ENCODE results near the gene LNP1. TPM values are rescaled to one million over a fixed set of nuclear protein-coding genes. Genes with fewer than 3 reads are reported as not detected.

Gene LNP1
- total and polyA plus RNA-seq, 2 experiments from 2014 or later, result 1.2 to 2.9 TPM

DNA sequence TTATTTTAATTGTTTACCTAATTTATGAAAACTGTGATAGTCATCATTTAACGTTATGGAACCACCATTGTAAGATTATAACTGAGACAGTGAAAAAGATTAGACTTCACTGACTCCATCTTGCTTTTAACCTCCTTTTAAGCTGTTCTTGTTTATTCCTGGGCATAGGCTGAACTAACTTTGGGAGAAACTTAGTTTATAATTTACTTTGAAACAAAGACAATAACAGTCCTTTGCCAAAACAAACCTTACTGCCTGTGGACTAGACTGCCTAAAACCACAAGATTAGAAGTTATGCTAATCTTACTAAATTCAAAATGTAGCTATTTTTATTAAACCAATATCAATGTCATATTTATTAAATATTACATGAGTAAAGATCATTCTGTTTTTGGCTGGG is 46.7 kb downstream of the LNP1 start:
- no peak for DNase-seq
- WGBS, 2 experiments (ENCODE audit: low coverage in 1 of 2, low lambda C conversion rate in 2 of 2, missing lambda C conversion rate in 2 of 2), result 96 to 97% methylated on average over 1 of the region's 1 CpG
- no peak for TF ChIP-seq EZH2 (IDR thresholded peaks at IDR 0.05; ENCODE audit: insufficient read depth, poor library complexity, severe bottlenecking)
- TF ChIP-seq EZH2phosphoT487 (IDR thresholded peaks at IDR 0.05; ENCODE audit: insufficient read depth, low read depth), result no peak
- H3K79me2 ChIP-seq (ENCODE audit: insufficient read depth), result no peaks in the 10 kb centered on the region
- H3K36me3 ChIP-seq (ENCODE audit: low read depth), result no peaks in the 10 kb centered on the region
- H3K27me3 ChIP-seq (replicated peaks; ENCODE audit: insufficient read depth), result no peaks in the 10 kb centered on the region
- in situ Hi-C loops (cut with MboI), result no loop called here
- no peaks in the 10 kb centered on the region for H3K9me2 ChIP-seq (ENCODE audit: insufficient read depth)
- no peak overlapping the region for H3K4me2 ChIP-seq (ENCODE audit: unreplicated experiment)
- no peak overlapping the region for H2AFZ ChIP-seq
- no peaks in the 10 kb centered on the region for H3K4me1 ChIP-seq (ENCODE audit: insufficient read depth)
- H4K20me1 ChIP-seq (ENCODE audit: insufficient read depth), result no peaks in the 10 kb centered on the region
- no peak overlapping the region for H3K27ac ChIP-seq
- H3K9ac ChIP-seq, result no peak overlapping the region
- H3K4me3 ChIP-seq, result no peak overlapping the region
- no peaks in the 10 kb centered on the region for H3F3A ChIP-seq (ENCODE audit: insufficient read depth)
- H3K9me3 ChIP-seq (ENCODE audit: low read depth), result no peaks in the 10 kb centered on the region

DNA sequence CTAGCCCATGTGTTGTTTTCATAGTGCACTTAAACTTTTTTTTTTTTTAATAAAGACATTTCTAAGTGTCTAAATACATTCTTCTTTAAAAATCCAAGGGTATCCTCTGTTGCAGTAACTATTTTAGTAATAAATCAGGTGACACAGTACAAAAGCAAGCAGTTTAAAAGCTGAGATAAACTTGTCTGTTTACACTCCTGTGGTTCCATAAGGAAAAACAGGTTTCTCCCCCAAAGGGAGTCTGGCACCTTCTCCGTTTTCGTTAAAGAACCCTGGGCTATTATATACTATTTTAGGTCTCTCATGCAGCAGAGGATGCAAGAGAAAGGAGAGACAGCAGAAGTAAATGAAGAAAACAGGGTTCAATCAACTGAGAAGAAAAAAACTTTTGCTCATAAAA is 47.9 kb downstream of the LNP1 start:
- H3K27me3 ChIP-seq (replicated peaks; ENCODE audit: insufficient read depth), result no peaks in the 10 kb centered on the region
- no peak for DNase-seq
- no peak overlapping the region for H3K27ac ChIP-seq
- H3K36me3 ChIP-seq (ENCODE audit: low read depth), result no peaks in the 10 kb centered on the region
- TF ChIP-seq EZH2phosphoT487 (IDR thresholded peaks at IDR 0.05; ENCODE audit: insufficient read depth, low read depth) (no peak), EZH2 (IDR thresholded peaks at IDR 0.05; ENCODE audit: insufficient read depth, poor library complexity, severe bottlenecking) (no peak)
- H3K4me3 ChIP-seq, result no peak overlapping the region
- in situ Hi-C loops (cut with MboI), result no loop called here
- H3K79me2 ChIP-seq (ENCODE audit: insufficient read depth), result no peaks in the 10 kb centered on the region
- 94 to 98% methylated on average over 2 of the region's 2 CpGs for WGBS, 2 experiments (ENCODE audit: low coverage in 1 of 2, low lambda C conversion rate in 2 of 2, missing lambda C conversion rate in 2 of 2)
- H3K9ac ChIP-seq, result no peak overlapping the region
- no peaks in the 10 kb centered on the region for H3F3A ChIP-seq (ENCODE audit: insufficient read depth)
- H4K20me1 ChIP-seq (ENCODE audit: insufficient read depth), result no peaks in the 10 kb centered on the region
- no peak overlapping the region for H3K4me2 ChIP-seq (ENCODE audit: unreplicated experiment)
- H2AFZ ChIP-seq, result no peak overlapping the region
- no peaks in the 10 kb centered on the region for H3K9me2 ChIP-seq (ENCODE audit: insufficient read depth)
- H3K9me3 ChIP-seq (ENCODE audit: low read depth), result no peaks in the 10 kb centered on the region
- no peaks in the 10 kb centered on the region for H3K4me1 ChIP-seq (ENCODE audit: insufficient read depth)

DNA sequence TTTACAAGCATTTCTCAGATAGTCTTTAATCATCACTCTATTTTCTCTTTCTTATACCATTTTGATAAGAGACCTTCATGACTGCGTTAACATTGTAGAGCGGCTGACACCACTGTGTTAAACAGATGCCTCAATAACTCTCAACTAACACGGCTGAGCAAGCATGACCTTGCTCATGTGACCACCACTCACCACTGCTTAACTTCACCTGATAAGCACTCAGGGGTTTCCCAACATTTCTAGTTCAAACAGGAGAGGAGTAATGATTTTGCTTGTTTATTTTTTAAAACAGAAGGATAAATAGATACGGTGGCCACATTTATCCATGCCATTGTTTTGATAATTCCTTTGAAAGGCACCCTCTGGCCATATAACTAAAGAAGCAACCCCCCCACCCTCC is 53.3 kb downstream of the LNP1 start:
- H3K9me3 ChIP-seq (ENCODE audit: low read depth), result no peaks in the 10 kb centered on the region
- TF ChIP-seq EZH2 (IDR thresholded peaks at IDR 0.05; ENCODE audit: insufficient read depth, poor library complexity, severe bottlenecking), result no peak
- TF ChIP-seq EZH2phosphoT487 (IDR thresholded peaks at IDR 0.05; ENCODE audit: insufficient read depth, low read depth), result no peak
- H3K9me2 ChIP-seq (ENCODE audit: insufficient read depth), result no peaks in the 10 kb centered on the region
- DNase-seq, result no peak
- no peaks in the 10 kb centered on the region for H3F3A ChIP-seq (ENCODE audit: insufficient read depth)
- H3K27ac ChIP-seq, result no peak overlapping the region
- H3K4me1 ChIP-seq (ENCODE audit: insufficient read depth), result no peaks in the 10 kb centered on the region
- no peaks in the 10 kb centered on the region for H3K79me2 ChIP-seq (ENCODE audit: insufficient read depth)
- no peak overlapping the region for H3K4me3 ChIP-seq
- no peak overlapping the region for H3K9ac ChIP-seq
- no peaks in the 10 kb centered on the region for H3K27me3 ChIP-seq (replicated peaks; ENCODE audit: insufficient read depth)
- in situ Hi-C loops (cut with MboI), result no loop called here
- WGBS, 2 experiments (ENCODE audit: low coverage in 1 of 2, low lambda C conversion rate in 2 of 2, missing lambda C conversion rate in 2 of 2), result 95 to 96% methylated on average over 4 of the region's 4 CpGs
- no peaks in the 10 kb centered on the region for H4K20me1 ChIP-seq (ENCODE audit: insufficient read depth)
- no peaks in the 10 kb centered on the region for H3K36me3 ChIP-seq (ENCODE audit: low read depth)
- H3K4me2 ChIP-seq (ENCODE audit: unreplicated experiment), result no peak overlapping the region
- H2AFZ ChIP-seq, result no peak overlapping the region

DNA sequence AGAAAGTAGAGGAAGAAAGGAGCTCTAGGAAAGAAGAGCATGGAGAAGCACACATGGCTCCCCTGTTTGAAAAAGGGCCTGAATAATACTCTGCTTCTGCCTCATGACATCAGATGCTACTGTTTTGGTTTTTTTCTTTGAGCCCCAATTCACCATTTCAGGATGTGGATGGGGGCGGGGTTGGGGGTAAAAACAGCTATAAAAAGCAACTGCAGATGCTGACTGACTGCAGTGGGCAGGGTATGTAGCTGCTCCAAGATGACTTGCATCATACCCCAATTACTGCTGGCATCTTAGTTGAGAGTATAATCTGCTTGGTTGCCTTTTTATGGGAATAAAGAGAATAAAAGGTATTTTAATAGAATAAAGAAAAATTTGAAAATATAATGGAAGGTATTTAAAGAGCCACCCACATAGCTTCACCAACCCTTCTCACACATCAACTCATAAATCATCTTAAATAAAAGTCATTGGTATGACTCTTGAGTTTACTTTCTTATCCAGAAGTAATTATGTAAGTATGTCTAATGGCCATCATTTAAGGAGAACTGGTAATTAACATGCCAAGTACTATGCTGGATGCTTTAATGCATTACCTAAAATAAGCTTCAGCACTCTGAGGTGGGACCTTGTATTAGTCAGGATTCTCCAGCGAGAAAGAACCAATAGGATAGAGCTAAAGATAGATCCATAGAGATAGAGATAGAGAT is 54.7 kb downstream of the LNP1 start:
- H3K9ac ChIP-seq, result no peak overlapping the region
- no peaks in the 10 kb centered on the region for H4K20me1 ChIP-seq (ENCODE audit: insufficient read depth)
- H3K9me3 ChIP-seq (ENCODE audit: low read depth), result no peaks in the 10 kb centered on the region
- no peak for DNase-seq
- no peak overlapping the region for H2AFZ ChIP-seq
- H3K36me3 ChIP-seq (ENCODE audit: low read depth), result no peaks in the 10 kb centered on the region
- H3K9me2 ChIP-seq (ENCODE audit: insufficient read depth), result no peaks in the 10 kb centered on the region
- in situ Hi-C loops (cut with MboI), result no loop called here
- WGBS, 2 experiments (ENCODE audit: low coverage in 1 of 2, low lambda C conversion rate in 2 of 2, missing lambda C conversion rate in 2 of 2), result 82 to 84% methylated on average over 2 of the region's 2 CpGs
- H3K27me3 ChIP-seq (replicated peaks; ENCODE audit: insufficient read depth), result no peaks in the 10 kb centered on the region
- H3K27ac ChIP-seq, result no peak overlapping the region
- H3K4me2 ChIP-seq (ENCODE audit: unreplicated experiment), result no peak overlapping the region
- H3K79me2 ChIP-seq (ENCODE audit: insufficient read depth), result no peaks in the 10 kb centered on the region
- TF ChIP-seq EZH2 (IDR thresholded peaks at IDR 0.05; ENCODE audit: insufficient read depth, poor library complexity, severe bottlenecking) (no peak), EZH2phosphoT487 (IDR thresholded peaks at IDR 0.05; ENCODE audit: insufficient read depth, low read depth) (no peak)
- no peaks in the 10 kb centered on the region for H3F3A ChIP-seq (ENCODE audit: insufficient read depth)
- H3K4me1 ChIP-seq (ENCODE audit: insufficient read depth), result no peaks in the 10 kb centered on the region
- no peak overlapping the region for H3K4me3 ChIP-seq

All from GM23248 (cell line).